HEK293 (cell line): ENCODE data around the gene TTC9.

Experiments
- CTCF ChIA-PET: fragments of 350-600 bp; formaldehyde crosslinking; extraction: SDS; loops from one replicate; lab custom pipeline; 2021; ENCODE audit warnings: antibody characterized with exemption; lab: Yijun Ruan, JAX
- POLR2A ChIA-PET: fragments of 300-600 bp; formaldehyde crosslinking; extraction: SDS; loops from one replicate; lab custom pipeline; 2020; ENCODE audit warnings: antibody characterized with exemption, inconsistent platforms; lab: Yijun Ruan, JAX
- H3K27ac ChIP-seq: fragments of 200-500 bp; sonication (Bioruptor generic); 2 replicates; pipeline ENCODE4 v1.5.1; 2014; ENCODE audit warnings: low read depth, low read length, control low read depth, inconsistent platforms; ENCODE audit errors: extremely low read depth
- H3K36me3 ChIP-seq, 2 experiments: fragments of 200-500 bp in 1 of 2; sonication (Bioruptor generic) in 1 of 2; 1 replicate in 1 of 2; 2 replicates in 1 of 2; pipeline ENCODE4 v1.5.1; 2014 to 2017; ENCODE audit warnings: inconsistent platforms in 2 of 2, low read length in 2 of 2; ENCODE audit not compliant: control insufficient read depth in 2 of 2, insufficient read depth in 1 of 2
- H3K4me1 ChIP-seq: fragments of 200-500 bp; sonication (Bioruptor generic); 2 replicates; pipeline ENCODE4 v1.5.1; 2014; ENCODE audit warnings: mild to moderate bottlenecking, low read length, inconsistent platforms; ENCODE audit not compliant: control insufficient read depth, insufficient read depth
- H3K4me3 ChIP-seq: 2 replicates; pipeline ENCODE4 v1.5.1; 2011; ENCODE audit warnings: low read depth, mild to moderate bottlenecking, control low read depth, low read length, moderate library complexity
- H3K9me3 ChIP-seq: fragments of 200-500 bp; sonication (Bioruptor generic); 2 replicates; pipeline ENCODE4 v1.5.1; 2014; ENCODE audit warnings: low read depth, low read length, inconsistent platforms; ENCODE audit not compliant: control insufficient read depth, insufficient read depth
- BCL11B ChIP-seq: fragments of 450-650 bp; formaldehyde crosslinking; IDR thresholded peaks from 2 replicates; pipeline ENCODE4 v1.5.1; 2016; ENCODE audit warnings: low read depth, missing biosample characterization, missing genetic modification characterization
- EGR2 ChIP-seq: fragments of 450-650 bp; formaldehyde crosslinking; IDR thresholded peaks from 2 replicates; pipeline ENCODE4 v1.5.1; 2016; ENCODE audit warnings: low read depth, missing biosample characterization, missing genetic modification characterization
- MZF1 ChIP-seq: fragments of 450-650 bp; formaldehyde crosslinking; IDR thresholded peaks from 2 replicates; pipeline ENCODE4 v1.5.1; 2017; ENCODE audit warnings: missing biosample characterization, missing genetic modification characterization, borderline replicate concordance
- SP7 ChIP-seq: fragments of 450-650 bp; formaldehyde crosslinking; IDR thresholded peaks from 2 replicates; pipeline ENCODE4 v1.5.1; 2016; ENCODE audit warnings: missing biosample characterization, missing genetic modification characterization
- TCF7L2 ChIP-seq: IDR thresholded peaks from 2 replicates; pipeline ENCODE4 v1.6.1; 2011; ENCODE audit warnings: low read depth, mild to moderate bottlenecking, inconsistent platforms, low read length, moderate library complexity, borderline replicate concordance
- WT1 ChIP-seq: fragments of 450-650 bp; formaldehyde crosslinking; IDR thresholded peaks from 2 replicates; pipeline ENCODE4 v1.5.1; 2016; ENCODE audit warnings: missing biosample characterization, missing genetic modification characterization
- ZBTB17 ChIP-seq: fragments of 450-650 bp; formaldehyde crosslinking; IDR thresholded peaks from 2 replicates; pipeline ENCODE4 v1.5.1; 2016; ENCODE audit warnings: missing biosample characterization, missing genetic modification characterization
- ZBTB20 ChIP-seq: fragments of 450-650 bp; formaldehyde crosslinking; IDR thresholded peaks from 2 replicates; pipeline ENCODE4 v1.5.1; 2016; ENCODE audit warnings: missing biosample characterization, missing genetic modification characterization
- ZBTB7A ChIP-seq: fragments of 450-650 bp; formaldehyde crosslinking; IDR thresholded peaks from 2 replicates; pipeline ENCODE4 v1.5.1; 2016; ENCODE audit warnings: low read depth, missing biosample characterization, missing genetic modification characterization
- ZFHX2 ChIP-seq: fragments of 450-650 bp; formaldehyde crosslinking; conservative IDR thresholded peaks from 2 replicates; pipeline ENCODE4 v1.5.1; 2016; ENCODE audit warnings: missing biosample characterization, missing genetic modification characterization
- ZFP41 ChIP-seq: fragments of 450-650 bp; formaldehyde crosslinking; IDR thresholded peaks from 2 replicates; pipeline ENCODE4 v1.5.1; 2016; ENCODE audit warnings: missing biosample characterization, missing genetic modification characterization, borderline replicate concordance
- ZFP69B ChIP-seq: fragments of 450-650 bp; formaldehyde crosslinking; IDR thresholded peaks from 2 replicates; pipeline ENCODE4 v1.5.1; 2016; ENCODE audit warnings: missing biosample characterization, missing genetic modification characterization
- ZNF133 ChIP-seq: fragments of 450-650 bp; formaldehyde crosslinking; IDR thresholded peaks from 2 replicates; pipeline ENCODE4 v1.5.1; 2016; ENCODE audit warnings: missing biosample characterization, missing genetic modification characterization
- ZNF221 ChIP-seq: fragments of 450-650 bp; formaldehyde crosslinking; IDR thresholded peaks from 2 replicates; pipeline ENCODE4 v1.5.1; 2017; ENCODE audit warnings: missing biosample characterization, missing genetic modification characterization, borderline replicate concordance
- ZNF366 ChIP-seq: fragments of 450-650 bp; formaldehyde crosslinking; conservative IDR thresholded peaks from 2 replicates; pipeline ENCODE4 v1.5.1; 2016; ENCODE audit warnings: missing biosample characterization, missing genetic modification characterization
- ZNF394 ChIP-seq: fragments of 450-650 bp; formaldehyde crosslinking; IDR thresholded peaks from 2 replicates; pipeline ENCODE4 v1.5.1; 2016; ENCODE audit warnings: missing biosample characterization, missing genetic modification characterization, mild to moderate bottlenecking, moderate library complexity, borderline replicate concordance
- ZNF544 ChIP-seq: fragments of 450-650 bp; formaldehyde crosslinking; IDR thresholded peaks from 2 replicates; pipeline ENCODE4 v1.5.0; 2017; ENCODE audit warnings: missing biosample characterization, missing genetic modification characterization
- ZNF624 ChIP-seq: fragments of 450-650 bp; formaldehyde crosslinking; IDR thresholded peaks from 2 replicates; pipeline ENCODE4 v1.5.1; 2017; ENCODE audit warnings: missing biosample characterization, missing genetic modification characterization
- ZNF626 ChIP-seq: fragments of 450-650 bp; sonication (Bioruptor Pico); formaldehyde crosslinking; IDR thresholded peaks from 2 replicates; pipeline ENCODE4 v1.5.1; 2018; ENCODE audit warnings: missing biosample characterization, missing genetic modification characterization, inconsistent platforms
- ZNF660 ChIP-seq: fragments of 450-650 bp; IDR thresholded peaks from 2 replicates; pipeline ENCODE4 v1.5.1; 2018; ENCODE audit warnings: missing biosample characterization, mild to moderate bottlenecking, missing genetic modification characterization
- ZNF670 ChIP-seq: fragments of 450-650 bp; formaldehyde crosslinking; IDR thresholded peaks from 2 replicates; pipeline ENCODE4 v1.5.1; 2016; ENCODE audit warnings: missing biosample characterization, missing genetic modification characterization, low read depth
- ZNF830 ChIP-seq: fragments of 450-650 bp; IDR thresholded peaks from 2 replicates; pipeline ENCODE4 v1.5.0; 2018; ENCODE audit warnings: missing biosample characterization, missing genetic modification characterization, low read depth, mild to moderate bottlenecking, moderate library complexity
- TF ChIP-seq, protein P1 (sequence below): fragments of 450-650 bp; formaldehyde crosslinking; IDR thresholded peaks from 2 replicates; pipeline ENCODE4 v1.5.1; 2016; ENCODE audit warnings: missing biosample characterization, missing genetic modification characterization
- TF ChIP-seq, protein P2 (sequence below): fragments of 450-650 bp; formaldehyde crosslinking; optimal IDR thresholded peaks from 2 replicates; pipeline ENCODE3; 2016; ENCODE audit warnings: missing biosample characterization, mild to moderate bottlenecking, missing genetic modification characterization
- TF ChIP-seq, protein P3 (sequence below): fragments of 450-650 bp; formaldehyde crosslinking; IDR thresholded peaks from 2 replicates; pipeline ENCODE4 v1.5.1; 2016; ENCODE audit warnings: missing biosample characterization, missing genetic modification characterization, borderline replicate concordance
- TF ChIP-seq, protein P4 (sequence below): fragments of 450-650 bp; formaldehyde crosslinking; IDR thresholded peaks from 2 replicates; pipeline ENCODE4 v1.5.1; 2017; ENCODE audit warnings: missing biosample characterization, missing genetic modification characterization
- TF ChIP-seq, protein P5 (sequence below): fragments of 450-650 bp; formaldehyde crosslinking; IDR thresholded peaks from 2 replicates; pipeline ENCODE4 v1.5.1; 2016; ENCODE audit warnings: missing biosample characterization, missing genetic modification characterization

The TTC9 gene

DNA sequence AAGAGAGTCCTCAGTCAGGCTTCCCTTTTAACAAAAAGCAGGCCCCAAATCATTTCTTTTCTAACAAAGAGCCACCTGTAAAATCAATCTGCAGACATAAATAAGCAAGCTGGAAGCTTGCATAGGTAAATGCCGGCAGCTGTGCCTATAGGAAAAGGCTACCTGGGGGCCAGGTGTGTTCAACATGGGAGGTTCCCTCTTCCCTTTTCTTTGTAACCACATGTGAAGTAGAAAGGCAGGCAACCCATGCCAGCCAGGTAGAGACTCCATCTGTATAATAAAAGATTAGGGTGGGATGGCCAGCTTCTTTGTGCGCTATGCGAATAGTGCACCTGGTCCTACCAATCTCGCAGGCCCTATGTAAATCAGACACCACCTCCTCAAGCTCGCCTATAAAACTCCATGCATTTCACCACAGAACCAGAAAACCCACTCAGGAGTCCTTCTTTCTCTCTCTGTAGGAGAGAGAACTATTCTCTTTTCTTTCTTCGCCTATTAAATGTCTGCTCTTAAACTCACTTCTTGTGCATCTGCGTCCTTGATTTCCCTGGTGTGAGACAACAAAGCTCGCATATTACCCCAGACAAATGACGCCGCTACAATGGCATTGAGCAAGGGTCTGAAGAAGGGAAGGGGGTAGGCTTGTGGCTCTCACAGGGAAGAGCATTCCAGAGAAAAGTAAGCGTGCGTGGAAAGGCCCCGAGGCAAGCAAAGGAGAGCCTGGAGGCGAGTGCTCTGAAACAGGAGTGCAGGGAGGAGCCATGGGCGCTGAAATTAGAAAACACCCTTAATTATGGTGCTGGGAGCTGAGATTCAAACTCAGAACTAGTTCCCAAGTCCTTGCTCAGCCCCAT is 67.2 kb downstream of the TTC9 start (continued):
- TF ChIP-seq TCF7L2 (no peak), ZBTB7A (tag by site-specific recombination) (no peak), ZBTB20 (tag by site-specific recombination) (no peak), ZNF626 (tag by site-specific recombination) (no peak), ZNF660 (no peak), ZNF366 (tag by site-specific recombination) (no peak), ZFP41 (tag by site-specific recombination) (no peak), ZNF544 (no peak)

DNA sequence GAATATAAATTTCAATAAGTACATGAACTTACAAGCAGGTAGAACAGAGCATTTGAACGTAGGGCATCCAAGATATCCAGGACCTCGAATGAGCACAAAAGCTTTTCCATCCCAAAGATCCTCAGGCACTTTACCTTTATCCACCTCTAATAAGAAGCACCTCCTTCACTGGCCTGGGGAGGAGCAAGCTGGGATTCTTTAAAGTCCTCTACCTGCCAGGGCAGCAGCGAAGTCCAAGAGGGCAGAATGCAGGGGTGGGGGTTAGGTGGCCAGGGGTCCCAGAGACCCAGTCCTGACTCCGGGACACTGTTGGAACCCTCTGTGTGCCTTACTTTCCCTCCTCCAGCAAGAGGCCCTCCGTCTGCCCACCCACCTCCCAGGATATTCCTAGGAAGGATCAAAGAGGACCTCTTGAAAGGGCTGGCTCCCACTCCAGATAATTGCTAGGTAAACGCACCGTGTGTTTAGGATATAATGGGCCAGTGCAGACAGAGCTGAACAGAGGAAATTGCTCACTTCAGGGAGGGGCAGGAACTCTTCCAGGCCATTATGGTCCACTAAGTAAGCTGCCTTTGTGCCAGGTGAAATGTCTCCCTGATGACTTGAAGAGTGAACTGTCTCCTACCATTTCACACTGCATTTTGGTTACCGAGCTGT is 68.1 kb downstream of the TTC9 start:
- CTCF ChIA-PET: interaction anchor here (0.7 to 1.3 kb wide), 5 partner anchors 65 to 122 kb away, joined by 3 to 4 read pairs (median 3); no protein-coding TSS in a partner anchor
- POLR2A ChIA-PET: no interaction called here
- TF ChIP-seq, protein P1, sequence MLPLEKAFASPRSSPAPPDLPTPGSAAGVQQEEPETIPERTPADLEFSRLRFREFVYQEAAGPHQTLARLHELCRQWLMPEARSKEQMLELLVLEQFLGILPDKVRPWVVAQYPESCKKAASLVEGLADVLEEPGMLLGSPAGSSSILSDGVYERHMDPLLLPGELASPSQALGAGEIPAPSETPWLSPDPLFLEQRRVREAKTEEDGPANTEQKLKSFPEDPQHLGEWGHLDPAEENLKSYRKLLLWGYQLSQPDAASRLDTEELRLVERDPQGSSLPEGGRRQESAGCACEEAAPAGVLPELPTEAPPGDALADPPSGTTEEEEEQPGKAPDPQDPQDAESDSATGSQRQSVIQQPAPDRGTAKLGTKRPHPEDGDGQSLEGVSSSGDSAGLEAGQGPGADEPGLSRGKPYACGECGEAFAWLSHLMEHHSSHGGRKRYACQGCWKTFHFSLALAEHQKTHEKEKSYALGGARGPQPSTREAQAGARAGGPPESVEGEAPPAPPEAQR: no peak
- TF ChIP-seq, protein P2, sequence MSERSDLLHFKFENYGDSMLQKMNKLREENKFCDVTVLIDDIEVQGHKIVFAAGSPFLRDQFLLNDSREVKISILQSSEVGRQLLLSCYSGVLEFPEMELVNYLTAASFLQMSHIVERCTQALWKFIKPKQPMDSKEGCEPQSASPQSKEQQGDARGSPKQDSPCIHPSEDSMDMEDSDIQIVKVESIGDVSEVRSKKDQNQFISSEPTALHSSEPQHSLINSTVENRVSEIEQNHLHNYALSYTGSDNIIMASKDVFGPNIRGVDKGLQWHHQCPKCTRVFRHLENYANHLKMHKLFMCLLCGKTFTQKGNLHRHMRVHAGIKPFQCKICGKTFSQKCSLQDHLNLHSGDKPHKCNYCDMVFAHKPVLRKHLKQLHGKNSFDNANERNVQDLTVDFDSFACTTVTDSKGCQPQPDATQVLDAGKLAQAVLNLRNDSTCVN (tag by site-specific recombination): no peak
- TF ChIP-seq ZNF394 (tag by site-specific recombination) (no peak), ZNF624 (tag by site-specific recombination) (no peak), ZFP69B (no peak), ZNF670 (tag by site-specific recombination) (no peak), ZNF830 (tag by site-specific recombination) (no peak), SP7 (peak; percentile 86), ZNF221 (tag by site-specific recombination) (no peak), ZNF133 (tag by site-specific recombination) (no peak), ZFHX2 (peak; percentile 44), ZBTB17 (no peak), BCL11B (no peak), MZF1 (tag by site-specific recombination) (no peak), EGR2 (peak; percentile 54; the same call in 1 of the 2 replicates), WT1 (tag by site-specific recombination) (no peak)
- TF ChIP-seq, protein P3, sequence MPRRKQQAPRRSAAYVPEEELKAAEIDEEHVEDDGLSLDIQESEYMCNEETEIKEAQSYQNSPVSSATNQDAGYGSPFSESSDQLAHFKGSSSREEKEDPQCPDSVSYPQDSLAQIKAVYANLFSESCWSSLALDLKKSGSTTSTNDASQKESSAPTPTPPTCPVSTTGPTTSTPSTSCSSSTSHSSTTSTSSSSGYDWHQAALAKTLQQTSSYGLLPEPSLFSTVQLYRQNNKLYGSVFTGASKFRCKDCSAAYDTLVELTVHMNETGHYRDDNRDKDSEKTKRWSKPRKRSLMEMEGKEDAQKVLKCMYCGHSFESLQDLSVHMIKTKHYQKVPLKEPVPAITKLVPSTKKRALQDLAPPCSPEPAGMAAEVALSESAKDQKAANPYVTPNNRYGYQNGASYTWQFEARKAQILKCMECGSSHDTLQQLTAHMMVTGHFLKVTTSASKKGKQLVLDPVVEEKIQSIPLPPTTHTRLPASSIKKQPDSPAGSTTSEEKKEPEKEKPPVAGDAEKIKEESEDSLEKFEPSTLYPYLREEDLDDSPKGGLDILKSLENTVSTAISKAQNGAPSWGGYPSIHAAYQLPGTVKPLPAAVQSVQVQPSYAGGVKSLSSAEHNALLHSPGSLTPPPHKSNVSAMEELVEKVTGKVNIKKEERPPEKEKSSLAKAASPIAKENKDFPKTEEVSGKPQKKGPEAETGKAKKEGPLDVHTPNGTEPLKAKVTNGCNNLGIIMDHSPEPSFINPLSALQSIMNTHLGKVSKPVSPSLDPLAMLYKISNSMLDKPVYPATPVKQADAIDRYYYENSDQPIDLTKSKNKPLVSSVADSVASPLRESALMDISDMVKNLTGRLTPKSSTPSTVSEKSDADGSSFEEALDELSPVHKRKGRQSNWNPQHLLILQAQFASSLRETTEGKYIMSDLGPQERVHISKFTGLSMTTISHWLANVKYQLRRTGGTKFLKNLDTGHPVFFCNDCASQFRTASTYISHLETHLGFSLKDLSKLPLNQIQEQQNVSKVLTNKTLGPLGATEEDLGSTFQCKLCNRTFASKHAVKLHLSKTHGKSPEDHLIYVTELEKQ (tag by site-specific recombination): no peak
- TF ChIP-seq, protein P4, sequence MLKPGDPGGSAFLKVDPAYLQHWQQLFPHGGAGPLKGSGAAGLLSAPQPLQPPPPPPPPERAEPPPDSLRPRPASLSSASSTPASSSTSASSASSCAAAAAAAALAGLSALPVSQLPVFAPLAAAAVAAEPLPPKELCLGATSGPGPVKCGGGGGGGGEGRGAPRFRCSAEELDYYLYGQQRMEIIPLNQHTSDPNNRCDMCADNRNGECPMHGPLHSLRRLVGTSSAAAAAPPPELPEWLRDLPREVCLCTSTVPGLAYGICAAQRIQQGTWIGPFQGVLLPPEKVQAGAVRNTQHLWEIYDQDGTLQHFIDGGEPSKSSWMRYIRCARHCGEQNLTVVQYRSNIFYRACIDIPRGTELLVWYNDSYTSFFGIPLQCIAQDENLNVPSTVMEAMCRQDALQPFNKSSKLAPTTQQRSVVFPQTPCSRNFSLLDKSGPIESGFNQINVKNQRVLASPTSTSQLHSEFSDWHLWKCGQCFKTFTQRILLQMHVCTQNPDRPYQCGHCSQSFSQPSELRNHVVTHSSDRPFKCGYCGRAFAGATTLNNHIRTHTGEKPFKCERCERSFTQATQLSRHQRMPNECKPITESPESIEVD (tag by site-specific recombination): no peak
- TF ChIP-seq, protein P5, sequence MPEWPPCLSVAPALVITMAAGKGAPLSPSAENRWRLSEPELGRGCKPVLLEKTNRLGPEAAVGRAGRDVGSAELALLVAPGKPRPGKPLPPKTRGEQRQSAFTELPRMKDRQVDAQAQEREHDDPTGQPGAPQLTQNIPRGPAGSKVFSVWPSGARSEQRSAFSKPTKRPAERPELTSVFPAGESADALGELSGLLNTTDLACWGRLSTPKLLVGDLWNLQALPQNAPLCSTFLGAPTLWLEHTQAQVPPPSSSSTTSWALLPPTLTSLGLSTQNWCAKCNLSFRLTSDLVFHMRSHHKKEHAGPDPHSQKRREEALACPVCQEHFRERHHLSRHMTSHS (tag by site-specific recombination): no peak

More for the DNA sequence above, 68.1 kb downstream of the TTC9 start:
- no peak overlapping the region for H3K4me3 ChIP-seq
- no peak overlapping the region for H3K27ac ChIP-seq
- no peaks in the 10 kb centered on the region for H3K4me1 ChIP-seq
- H3K9me3 ChIP-seq: no peaks in the 10 kb centered on the region
- H3K36me3 ChIP-seq: no peaks in the 10 kb centered on the region
